HG03103 (cell line): Measurements from ENCODE around the gene SPATA32.
"Not testable (repeated sequence)": the region's sequence is repeated elsewhere in the genome, so short reads cannot be mapped to it uniquely, and the experiment has no call there.

ENCODE experiments used
- ATAC-seq: cut with Tn5 transposase; IDR thresholded peaks from one replicate; pipeline ENCODE4 v1.9.1; 2021; ENCODE audit warnings: low read depth; ENCODE audit not compliant: unreplicated experiment

The SPATA32 gene

GRCh38 chr17:45276031-45276430 lies 14.1 kb upstream of the SPATA32 start:
- ATAC-seq: no peak

- ATAC-seq: no peak
Observed at GRCh38 chr17:45274033-45274432, 12.1 kb upstream of the SPATA32 start.

- no peak for ATAC-seq
Observed at GRCh38 chr17:45273551-45273957, 11.7 kb upstream of the SPATA32 start.

- no peak for ATAC-seq
Observed at GRCh38 chr17:45271603-45272002, 9.7 kb upstream of the SPATA32 start.

GRCh38 chr17:45270828-45271418 lies 9.0 kb upstream of the SPATA32 start:
- ATAC-seq: no peak

- no peak for ATAC-seq
Observed at GRCh38 chr17:45269912-45270311, 8.0 kb upstream of the SPATA32 start.

GRCh38 chr17:45267436-45268055 lies 5.7 kb upstream of the SPATA32 start:
- no peak for ATAC-seq

- ATAC-seq: no peak
Observed at GRCh38 chr17:45266372-45266926, 4.6 kb upstream of the SPATA32 start.

- no peak for ATAC-seq
Observed at GRCh38 chr17:45265821-45266220, 3.9 kb upstream of the SPATA32 start.

GRCh38 chr17:45264988-45265387 lies 3.1 kb upstream of the SPATA32 start:
- ATAC-seq: no peak

GRCh38 chr17:45264430-45264829 lies 2.5 kb upstream of the SPATA32 start:
- ATAC-seq: no peak

GRCh38 chr17:45263477-45263860 lies 1.6 kb upstream of the SPATA32 start:
- no peak for ATAC-seq

- ATAC-seq: no peak
Observed at GRCh38 chr17:45262516-45263476, 902 bp upstream of the SPATA32 start.

GRCh38 chr17:45260204-45260783 lies 1.6 kb downstream of the SPATA32 start:
- ATAC-seq: no peak

- ATAC-seq: no peak
Observed at GRCh38 chr17:45258981-45259380, 2.9 kb downstream of the SPATA32 start.

GRCh38 chr17:45257115-45257514 lies 4.8 kb downstream of the SPATA32 start:
- no peak for ATAC-seq

GRCh38 chr17:45256114-45256966 lies 5.6 kb downstream of the SPATA32 start:
- no peak for ATAC-seq

- no peak for ATAC-seq
Observed at GRCh38 chr17:45255358-45255757, 6.5 kb downstream of the SPATA32 start.

- ATAC-seq: no peak
Observed at GRCh38 chr17:45253879-45254278, 8.0 kb downstream of the SPATA32 start.

GRCh38 chr17:45253237-45253636 lies 8.7 kb downstream of the SPATA32 start:
- ATAC-seq: not testable (repeated sequence)
